ELR (cell line): Measurements from ENCODE around the gene MBOAT2.
"Not testable (repeated sequence)": the region's sequence is repeated elsewhere in the genome, so short reads cannot be mapped to it uniquely, and the experiment has no call there.

Experiments
- DNase-seq: peaks from one replicate; pipeline ENCODE4 v3.0.0-alpha.2; 2015; ENCODE audit warnings: low read depth

The MBOAT2 gene

DNA sequence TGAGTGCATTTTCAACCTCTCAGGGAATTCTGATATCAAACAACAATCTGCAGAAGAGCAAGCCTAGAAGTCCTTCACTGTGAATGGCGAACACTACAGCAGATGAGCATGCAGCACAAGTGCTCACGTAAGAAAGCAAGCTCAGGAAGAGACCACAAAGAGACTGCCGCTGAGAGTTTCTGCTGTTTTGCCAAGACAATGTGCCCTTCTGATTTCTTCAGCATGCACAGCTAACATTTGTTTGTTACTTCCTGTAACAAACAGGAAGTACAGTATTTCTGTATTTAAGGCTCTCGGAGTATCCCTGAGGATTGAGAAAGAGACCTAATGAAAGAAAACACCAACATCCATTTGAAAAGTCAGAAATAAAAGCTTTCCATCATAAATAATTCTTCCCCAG lies 45.9 kb downstream of the MBOAT2 start:
- no peak for DNase-seq

DNA sequence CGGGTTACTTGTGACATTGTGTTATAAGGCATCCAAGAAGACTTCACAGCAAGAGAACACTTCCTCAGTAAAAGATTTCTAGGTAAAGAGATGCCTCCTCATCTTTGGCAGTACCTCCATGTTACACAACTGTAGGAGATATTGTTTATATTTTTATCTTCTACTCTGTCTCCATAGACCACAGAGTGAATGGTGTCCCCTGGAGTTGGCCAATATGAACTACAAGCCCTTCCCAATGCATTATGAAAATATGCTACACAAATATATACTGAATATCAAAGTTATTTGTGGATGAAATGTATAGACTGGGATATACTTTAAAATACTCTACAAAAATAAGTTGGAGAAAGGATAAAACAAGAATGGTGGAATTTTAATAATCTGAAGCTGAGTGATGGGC lies 46.7 kb downstream of the MBOAT2 start:
- no peak for DNase-seq

DNA sequence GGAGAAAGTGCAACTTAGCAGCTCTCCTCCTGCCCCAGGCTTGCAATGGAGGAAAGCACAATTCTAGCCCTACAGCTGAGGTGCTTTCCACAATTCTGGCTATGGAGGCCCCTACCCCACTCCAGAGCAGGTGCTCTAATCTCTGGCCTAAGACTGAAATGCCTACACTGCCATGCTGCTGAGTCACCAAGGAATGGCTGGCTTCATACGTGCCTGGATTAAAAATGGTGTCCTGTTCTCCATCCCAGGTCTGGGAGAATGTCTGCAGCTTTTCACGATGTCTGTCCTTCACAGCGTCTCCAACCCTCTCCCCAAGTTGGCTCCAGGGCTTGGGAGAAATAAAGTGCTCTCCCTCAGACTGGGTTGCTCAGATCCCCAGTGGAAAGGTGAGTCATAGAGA lies 48.5 kb downstream of the MBOAT2 start:
- no peak for DNase-seq

DNA sequence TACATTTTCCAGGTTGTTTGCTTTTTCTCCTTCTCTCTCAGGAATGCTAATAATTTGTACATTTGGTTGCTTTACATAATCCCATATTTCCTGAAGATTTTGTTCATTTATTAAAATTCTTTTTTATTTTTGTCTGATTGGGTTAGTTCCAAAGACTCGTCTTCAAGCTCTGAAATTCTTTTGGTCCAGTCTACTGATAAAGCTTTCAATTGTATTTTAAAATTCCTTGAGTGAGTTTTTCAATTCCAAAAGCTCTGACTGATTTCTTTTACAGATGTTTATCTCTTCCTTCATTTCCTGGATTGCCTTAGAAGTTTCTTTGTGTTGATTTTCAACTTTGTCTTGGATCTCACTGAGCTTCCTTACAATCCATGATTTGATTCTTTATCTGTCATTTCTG lies 50.0 kb downstream of the MBOAT2 start:
- no peak for DNase-seq

DNA sequence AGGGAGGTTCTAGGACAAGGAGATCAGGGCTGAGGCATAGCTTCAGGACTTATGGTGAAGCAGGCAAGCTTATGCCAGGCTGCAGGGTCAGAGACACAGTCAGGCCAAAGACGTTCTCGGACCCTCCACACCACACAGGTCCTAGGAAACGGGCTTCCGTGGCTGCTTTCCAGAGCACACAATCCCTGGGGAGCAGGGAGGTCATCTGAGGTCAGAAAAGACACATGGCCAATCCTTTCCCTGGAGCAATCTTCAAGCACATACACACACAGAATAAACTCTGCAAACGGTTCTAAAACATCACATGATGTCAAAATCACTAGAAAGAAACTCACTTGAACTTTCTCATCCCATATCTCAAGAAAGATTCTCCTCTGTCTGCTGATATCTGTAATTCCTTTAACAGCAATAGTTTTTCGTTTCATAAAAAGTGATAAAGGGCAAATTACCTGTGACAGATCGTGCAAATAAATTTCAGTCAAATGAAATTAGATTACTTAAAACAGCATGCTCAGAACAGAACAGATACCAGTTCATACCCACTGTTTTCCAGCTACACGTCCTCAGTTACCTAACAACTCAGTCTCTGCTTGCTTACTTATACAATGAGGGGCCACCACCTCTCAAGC lies 63.9 kb downstream of the MBOAT2 start:
- DNase-seq, result no peak

DNA sequence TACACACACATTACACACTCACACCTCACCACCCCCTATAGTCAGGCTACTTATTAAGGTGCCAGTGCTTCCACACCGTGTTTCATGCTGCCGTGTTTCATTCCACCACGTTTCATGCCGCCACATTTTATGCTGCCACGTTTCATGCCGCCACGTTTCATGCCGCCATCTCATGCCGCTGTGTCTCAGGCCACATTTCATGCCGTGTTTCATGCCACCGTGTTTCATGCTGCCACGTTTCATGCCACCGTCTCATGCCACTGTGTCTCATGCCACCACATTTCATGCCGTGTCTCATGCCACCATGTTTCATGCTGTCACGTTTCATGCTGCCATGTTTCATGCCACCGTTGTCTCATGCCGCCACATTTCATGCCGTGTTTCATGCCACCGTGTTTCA lies 65.1 kb downstream of the MBOAT2 start:
- DNase-seq, result no peak

DNA sequence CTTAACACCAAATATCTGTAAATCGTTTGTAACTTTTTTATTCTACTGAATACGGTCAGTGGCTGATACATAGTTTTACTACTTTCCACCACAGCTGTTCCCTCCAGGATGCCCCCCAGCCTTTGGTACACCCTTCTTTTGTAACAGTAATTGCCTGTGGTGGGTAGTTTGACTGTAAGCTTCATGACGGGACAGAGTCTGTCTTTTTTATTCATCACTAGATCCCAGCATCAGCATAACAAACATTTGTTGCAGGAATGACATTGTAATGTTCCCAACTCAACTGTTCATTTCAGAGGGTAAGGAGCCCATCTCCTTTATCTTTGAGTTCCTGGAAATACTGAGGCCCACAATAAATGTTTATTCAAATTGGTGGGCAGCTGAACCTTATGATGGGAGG lies 67.5 kb downstream of the MBOAT2 start:
- no peak for DNase-seq

DNA sequence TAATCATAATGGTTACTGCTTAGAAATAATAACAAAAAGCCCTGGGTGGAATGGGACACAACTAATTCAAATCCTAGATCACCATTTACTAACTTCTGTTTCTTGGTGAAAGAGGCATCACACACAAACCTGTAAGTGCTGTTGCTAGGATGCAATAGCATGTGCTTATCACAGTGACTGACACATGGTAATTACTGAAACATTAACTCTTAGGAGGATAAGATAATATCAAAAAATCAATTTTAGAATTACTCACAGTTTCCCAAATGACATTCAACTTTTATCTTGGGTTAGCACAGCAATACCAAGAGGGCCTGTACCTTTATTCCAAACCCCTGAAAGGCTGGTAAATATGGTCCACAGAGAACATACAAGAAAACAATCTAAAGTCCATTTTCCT lies 69.1 kb downstream of the MBOAT2 start:
- DNase-seq, result no peak

DNA sequence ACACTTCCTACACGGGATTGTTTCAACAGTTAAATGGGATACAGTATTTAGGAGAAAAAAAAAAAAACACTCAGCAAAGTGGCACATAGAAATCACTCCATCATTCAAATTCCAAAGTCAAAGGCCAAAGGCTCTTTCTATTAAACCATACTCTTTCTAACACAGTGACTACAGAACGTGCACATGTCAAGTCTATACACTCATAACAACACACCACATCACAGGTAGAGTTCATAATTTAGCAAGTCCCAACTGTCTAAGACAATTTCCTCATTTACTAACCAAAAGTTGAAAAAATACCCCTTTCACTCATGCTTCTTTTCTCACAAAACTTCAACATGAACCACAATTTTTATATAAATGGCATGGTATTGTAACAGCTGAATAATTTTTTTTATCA lies 70.8 kb downstream of the MBOAT2 start:
- no peak for DNase-seq

DNA sequence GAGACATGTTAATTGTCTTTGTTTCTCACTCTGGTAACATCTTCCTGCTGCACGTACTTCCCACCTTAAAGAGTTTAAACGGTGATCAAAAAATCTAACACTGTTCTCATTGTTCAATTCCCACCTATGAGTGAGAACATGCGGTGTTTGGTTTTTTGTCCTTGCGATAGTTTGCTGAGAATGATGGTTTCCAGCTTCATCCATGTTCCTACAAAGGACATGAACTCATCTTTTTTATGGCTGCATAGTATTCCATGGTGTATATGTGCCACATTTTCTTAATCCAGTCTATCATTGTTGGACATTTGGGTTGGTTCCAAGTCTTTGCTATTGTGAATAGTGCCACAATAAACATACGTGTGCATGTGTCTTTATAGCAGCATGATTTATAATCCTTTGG lies 73.3 kb downstream of the MBOAT2 start:
- not testable (repeated sequence) for DNase-seq

DNA sequence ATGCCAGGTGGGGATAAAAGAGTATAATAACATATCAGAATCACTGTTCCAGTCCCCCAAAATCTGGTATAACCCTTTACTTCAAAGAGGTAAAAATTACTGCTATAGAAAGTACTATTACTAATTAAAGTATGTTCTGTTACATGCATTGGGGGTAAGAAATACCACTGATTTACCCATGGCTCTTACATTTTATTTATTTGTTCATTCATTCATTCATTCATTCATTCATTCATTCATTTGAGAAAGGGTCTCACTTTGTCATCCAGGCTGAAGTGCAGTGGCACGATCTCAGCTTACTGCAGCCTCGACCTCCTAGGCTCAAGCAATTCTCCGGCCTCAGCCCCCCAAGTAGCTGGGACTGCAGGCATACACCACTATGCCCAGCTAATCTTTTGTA lies 74.4 kb downstream of the MBOAT2 start:
- no peak for DNase-seq

DNA sequence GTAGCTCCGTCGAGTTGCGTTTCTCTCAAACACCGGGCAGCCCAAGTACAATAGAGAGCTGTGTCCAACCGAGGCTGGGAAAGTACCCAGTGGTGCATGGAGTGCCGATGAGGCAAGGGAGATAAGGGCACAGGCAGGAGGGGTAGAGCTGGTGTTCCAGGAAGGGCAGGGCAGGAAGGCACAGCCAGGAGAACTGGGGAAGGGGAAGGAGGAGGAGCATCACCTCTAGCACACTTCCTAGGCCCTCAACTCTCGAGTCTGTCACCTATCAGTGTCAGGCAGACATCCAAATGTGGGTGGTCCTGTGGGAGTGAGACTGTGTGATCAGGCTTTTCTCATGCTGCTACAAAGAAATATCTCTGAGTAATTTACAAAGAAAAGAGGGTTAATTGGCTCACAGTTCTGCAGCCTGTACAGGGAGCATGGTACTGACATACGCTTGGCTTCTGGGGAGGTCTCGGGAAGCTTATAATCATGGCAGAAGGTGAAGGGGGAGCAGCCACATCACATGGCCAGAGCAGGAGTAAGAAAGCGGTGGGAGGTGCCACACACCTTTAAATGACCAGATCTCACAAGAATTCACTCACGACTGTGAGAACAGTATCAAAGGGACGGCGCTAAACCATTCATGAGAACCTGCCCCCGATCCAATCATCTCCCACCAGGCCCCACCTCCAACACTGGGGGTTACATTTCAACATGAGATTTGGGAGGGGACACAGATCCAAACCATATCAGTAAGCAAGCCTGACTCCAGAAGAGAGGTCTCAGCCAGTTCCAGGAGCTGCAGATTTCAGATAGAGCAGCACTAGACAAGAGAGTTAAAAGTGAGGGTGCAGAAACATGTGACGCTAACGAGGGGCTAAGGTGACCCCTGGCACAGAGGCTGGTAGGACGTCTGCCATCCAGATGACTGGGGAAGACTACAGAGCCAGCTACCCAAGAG lies 75.7 kb downstream of the MBOAT2 start:
- DNase-seq, result no peak

DNA sequence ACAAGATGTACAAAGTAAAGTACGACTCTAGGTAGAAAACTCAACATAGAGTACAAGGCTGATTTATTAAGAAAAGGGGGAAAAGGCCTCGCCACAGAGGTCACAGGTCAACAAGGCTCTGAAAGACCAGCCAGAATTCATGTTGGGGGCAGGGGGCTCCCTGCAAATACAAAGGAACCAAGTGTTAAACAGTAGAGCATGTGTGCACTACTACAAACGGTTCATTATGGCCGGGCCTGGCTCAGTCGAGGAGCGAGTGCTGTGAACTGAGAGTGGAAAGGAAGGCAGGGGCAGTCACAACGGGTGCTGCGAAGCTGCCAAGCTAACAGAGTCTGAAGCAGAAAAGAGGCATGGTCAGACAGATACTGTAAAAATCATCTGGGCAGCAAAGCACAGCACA lies 77.1 kb downstream of the MBOAT2 start:
- DNase-seq, result no peak

DNA sequence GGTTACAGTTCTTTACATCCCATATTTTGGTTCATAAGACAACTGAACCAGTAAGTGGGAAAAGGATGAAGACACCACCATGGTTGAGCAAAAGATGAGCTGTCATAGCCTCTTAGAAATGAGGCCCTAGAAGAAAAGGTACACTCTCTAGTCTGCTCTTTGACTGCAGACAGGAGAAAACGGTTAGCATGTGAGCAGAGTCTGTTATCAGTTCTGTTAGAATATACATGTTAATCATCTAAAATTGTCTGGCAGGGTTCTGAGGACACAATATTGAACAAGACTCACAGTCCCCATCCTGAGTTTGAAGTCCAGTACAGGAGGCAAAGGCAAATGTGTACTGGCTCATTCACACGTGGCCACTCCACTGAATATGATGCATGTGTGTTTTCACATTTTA lies 78.1 kb downstream of the MBOAT2 start:
- DNase-seq, result no peak

DNA sequence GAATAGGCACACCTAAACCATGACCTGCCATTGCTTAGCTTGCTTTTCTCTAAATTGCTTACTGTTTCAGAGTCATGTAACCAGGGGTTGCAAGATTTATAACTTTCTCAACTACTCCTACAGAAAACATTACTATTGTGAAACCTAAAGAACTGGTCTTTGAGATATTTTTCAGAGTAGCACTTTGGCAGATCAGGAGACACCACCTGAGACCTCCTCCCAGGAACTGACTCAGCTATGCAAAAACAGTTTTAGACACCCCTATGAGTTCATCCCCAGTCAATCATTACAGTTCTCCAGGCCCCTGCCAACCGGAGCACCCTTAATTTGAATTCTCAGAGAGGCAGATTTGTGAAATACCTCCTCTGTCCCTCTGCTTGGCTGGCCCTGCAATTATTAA lies 80.3 kb downstream of the MBOAT2 start:
- DNase-seq, result no peak

DNA sequence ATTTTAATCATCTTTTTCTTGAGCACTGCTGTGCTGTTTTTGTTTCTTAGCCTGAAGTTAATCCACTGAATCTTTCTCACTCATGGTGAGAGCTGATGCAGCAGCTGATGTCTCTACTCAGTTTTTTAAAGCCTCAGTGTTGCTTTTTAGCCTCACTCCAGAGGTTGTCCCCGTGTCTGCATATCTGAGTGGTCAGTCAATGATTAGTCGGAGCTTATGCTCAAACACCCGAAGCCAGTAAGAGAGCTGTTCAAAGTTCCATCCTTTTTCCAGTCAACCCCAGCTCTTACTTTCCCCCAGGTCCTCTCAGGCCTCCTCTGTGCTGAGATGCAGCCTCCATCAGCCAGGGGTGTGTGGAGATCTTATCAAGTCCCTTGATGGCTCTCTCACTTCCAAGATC lies 81.1 kb downstream of the MBOAT2 start:
- peak; percentile 2 for DNase-seq

DNA sequence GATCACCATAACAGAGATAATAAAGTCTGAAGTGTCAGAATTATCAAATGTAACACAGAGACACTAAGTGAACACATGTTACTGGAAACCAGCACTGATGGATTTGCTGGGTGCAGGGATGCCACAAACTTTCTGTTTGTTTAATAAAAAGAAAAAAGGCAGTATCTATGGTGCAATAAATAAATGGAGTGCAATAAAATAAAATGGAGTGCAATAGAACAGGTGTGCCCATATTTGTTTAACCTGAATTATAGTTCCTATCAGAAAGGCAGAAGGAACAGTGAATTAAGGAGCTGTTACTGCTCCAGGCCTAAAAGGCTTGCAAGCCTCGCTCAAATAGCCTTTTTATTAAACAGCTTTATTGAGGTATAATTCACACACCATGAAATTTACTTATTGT lies 85.1 kb downstream of the MBOAT2 start:
- DNase-seq, result no peak

DNA sequence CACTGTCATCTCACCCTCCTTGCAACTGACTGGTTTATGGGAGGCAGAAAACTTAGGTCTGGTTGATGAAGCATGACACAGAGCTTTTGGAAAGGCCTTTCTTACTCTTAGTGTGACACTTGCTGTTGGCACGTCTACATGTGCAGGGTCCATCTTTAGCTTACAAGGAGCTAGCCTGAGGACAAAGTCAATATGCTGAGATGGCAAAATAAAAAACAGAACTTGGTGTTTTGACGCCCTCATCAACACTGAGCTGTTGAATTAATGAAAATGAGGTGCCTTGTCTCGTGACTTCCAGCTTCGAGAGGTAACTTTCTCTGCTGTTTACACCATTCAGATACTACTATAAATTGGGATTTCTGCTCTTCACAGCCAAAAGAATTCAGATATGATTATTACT lies 87.5 kb downstream of the MBOAT2 start:
- no peak for DNase-seq

DNA sequence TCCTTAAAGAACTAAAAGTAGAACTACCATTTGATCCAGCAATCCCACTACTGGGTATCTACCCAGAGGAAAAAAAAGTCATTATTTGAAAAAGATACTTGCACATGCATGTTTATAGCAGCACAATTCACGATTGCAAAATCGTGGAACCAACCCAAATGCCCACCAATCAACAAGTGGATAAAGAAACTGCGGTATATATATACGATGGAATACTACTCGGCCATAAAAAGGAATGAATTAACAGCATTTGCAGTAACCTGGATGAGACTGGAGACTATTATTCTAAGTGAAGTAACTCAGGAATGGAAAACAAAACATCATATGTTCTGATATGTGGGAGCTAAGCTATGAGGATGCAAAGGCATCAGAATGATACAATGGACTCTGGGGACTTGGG lies 89.7 kb downstream of the MBOAT2 start:
- not testable (repeated sequence) for DNase-seq

DNA sequence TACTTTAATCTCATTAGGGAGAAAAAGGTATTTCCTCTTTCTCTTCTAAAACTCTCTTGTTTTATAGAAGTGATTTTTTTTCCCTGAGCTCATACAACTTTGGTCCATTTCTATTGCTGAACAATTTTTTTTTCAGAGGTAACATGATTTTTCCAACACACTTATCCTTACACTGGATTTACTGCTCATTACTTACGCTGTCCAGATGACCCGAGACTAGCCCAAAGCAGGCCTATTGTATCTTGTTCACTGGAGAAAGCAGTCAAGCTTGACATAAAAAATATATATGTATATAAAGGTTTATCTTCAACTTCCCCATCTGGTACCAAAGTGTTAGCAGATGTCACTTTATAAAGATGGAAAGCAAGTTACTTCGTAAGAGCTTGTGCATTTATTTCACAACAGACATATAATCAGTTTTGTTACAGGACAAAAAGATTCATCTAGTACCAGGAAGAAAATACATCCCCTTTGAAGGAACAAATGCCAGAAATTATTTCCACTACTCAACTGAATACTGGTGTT lies 95.7 kb downstream of the MBOAT2 start:
- DNase-seq, result no peak

DNA sequence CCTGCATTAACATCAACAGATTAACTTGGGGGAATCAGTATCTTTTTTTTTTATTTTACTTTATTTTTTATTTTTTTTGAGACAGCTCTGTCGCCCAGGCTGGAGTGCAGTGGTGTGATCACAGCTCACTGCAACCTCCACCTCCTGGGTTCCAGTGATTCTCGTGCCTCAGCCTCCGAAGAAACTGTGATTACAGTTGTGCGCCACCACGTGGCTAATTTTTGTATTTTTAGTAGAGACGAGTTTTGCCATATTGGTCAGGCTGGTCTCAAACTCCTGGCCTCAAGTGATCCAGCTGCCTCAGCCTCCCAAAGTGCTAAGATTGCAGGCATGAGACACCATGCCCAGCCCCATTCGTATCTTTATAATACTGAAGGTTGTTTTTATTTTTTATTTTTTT lies 99.6 kb downstream of the MBOAT2 start:
- DNase-seq, result not testable (repeated sequence)

DNA sequence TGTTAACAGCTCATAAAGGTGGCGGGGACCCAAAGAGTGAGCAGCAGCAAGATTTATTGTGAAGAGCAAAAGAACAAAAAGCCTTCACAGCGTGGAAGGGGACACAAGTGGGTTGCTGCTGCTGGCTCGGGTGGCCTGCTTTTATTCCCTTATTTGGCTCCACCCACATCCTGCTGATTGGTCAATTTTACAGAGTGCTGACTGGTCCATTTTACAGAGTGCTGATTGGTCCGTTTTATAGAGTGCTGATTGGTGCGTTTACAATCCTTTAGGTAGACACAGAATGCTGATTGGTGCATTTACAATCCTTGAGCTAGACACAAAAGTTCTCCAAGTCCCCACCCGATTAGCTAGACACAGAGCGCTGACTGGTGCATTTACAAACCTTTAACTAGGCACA lies 100.7 kb downstream of the MBOAT2 start:
- DNase-seq, result not testable (repeated sequence)

DNA sequence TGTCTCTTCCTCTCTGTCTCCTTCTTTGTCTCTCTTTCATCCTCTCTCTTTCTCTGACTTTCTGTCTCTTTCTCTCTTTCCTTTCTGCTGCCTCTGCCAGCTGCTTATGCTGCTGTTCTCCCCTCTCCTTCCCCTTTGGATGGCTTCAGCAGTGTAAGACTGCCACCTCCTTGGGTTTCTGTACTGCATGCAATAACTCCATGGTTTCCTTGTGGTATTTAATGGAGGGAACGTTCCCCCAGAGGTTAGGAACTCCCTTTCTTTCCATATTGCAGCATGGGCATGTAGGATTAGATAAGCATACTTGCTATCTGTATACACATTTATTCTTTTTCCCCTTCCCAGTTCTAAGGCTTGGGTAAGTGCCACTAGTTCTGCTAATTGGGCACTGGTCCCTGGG lies 106.3 kb downstream of the MBOAT2 start:
- not testable (repeated sequence) for DNase-seq
